H1 (cell line): ENCODE results near the gene GATA5. TPM values are rescaled to one million over a fixed set of nuclear protein-coding genes. Genes with fewer than 3 reads are reported as not detected.

Experiments used
- CBX5 ChIP-seq: fragments of 300-800, 300-1000 bp; sonication (generic); IDR thresholded peaks from 2 replicates; pipeline ENCODE4 v1.7.1; 2016; ENCODE audit warnings: antibody characterized with exemption, low read length, low read depth
- JUN ChIP-seq: IDR thresholded peaks from 2 replicates; pipeline ENCODE4 v1.6.1; 2011; ENCODE audit warnings: low read depth, mild to moderate bottlenecking, improper control_type of control experiment, low read length
- POLR2A ChIP-seq, 2 experiments: IDR thresholded peaks; 1 replicate in 1 of 2; 2 replicates in 1 of 2; pipeline ENCODE4 v1.6.1; 2011; ENCODE audit warnings: low read depth in 2 of 2, low read length in 2 of 2, mild to moderate bottlenecking in 2 of 2; ENCODE audit errors: control extremely low read depth in 1 of 2
- RXRA ChIP-seq: IDR thresholded peaks from 2 replicates; pipeline ENCODE4 v1.6.1; 2011; ENCODE audit warnings: low read depth, mild to moderate bottlenecking, low read length, moderate library complexity; ENCODE audit not compliant: insufficient read depth
- SIN3A ChIP-seq, 2 experiments: IDR thresholded peaks in 1 of 2; conservative IDR thresholded peaks in 1 of 2; 2 replicates each; pipeline ENCODE4 v1.6.1; 2011 to 2012; ENCODE audit warnings: low read length in 2 of 2, improper control_type of control experiment in 1 of 2, low read depth in 1 of 2, mild to moderate bottlenecking in 1 of 2
- polyA plus RNA-seq, 7 experiments: library from polyadenylated mRNA; depleted of rRNA in 3 of 7; stranded (reverse) in 5 of 7; unstranded in 2 of 7; fragments of >200 nt in 5 of 7; fragments of 200-250 nt in 2 of 7; gene quantifications; 1 replicate in 5 of 7; 2 replicates in 1 of 7; 4 replicates in 1 of 7; pipeline versions ENCODE4 v1.2.1 to v1.2.3, GENCODE V29; 2011 to 2013; ENCODE audit warnings: missing spikeins in 2 of 7, mixed read lengths in 2 of 7
- total RNA-seq: library from RNA; stranded (reverse); fragmentation: NEBNext Ultra II Directional; extraction: Animal tissue kit (Norgen Biotek cat#: 25700); gene quantifications from 2 replicates; pipeline ENCODE4 v1.2.1, GENCODE V29; 2021

The GATA5 gene
- total and polyA plus RNA-seq, 2 of the 8 experiments (the other 6 are each of a cell fraction or from before 2014, with no cell fraction given) = 0.08 to 0.11 TPM

GRCh38 chr20:62433658-62434497 lies 41.9 kb downstream of the GATA5 start (continued):
- TF ChIP-seq CBX5 (no peak), SIN3A (conservative IDR thresholded peaks at IDR 0.05 in 1 of 2, IDR thresholded peaks at IDR 0.05 in 1 of 2; ENCODE audit: low read depth in 1 of 2, low read length in 2 of 2) (no peak), JUN (no peak), RXRA (no peak), POLR2A (IDR thresholded peaks at IDR 0.05; ENCODE audit: control extremely low read depth in 1 of 2, low read depth in 2 of 2, low read length in 2 of 2) (no peak)
